H9 (cell line): ENCODE data around the gene RBM33. TPM values are rescaled to one million over a fixed set of nuclear protein-coding genes. Genes with fewer than 3 reads are reported as not detected.

ENCODE experiments used
- DNase-seq: peaks from one replicate; pipeline ENCODE4 v3.0.0-alpha.2; 2017
- H2AFZ ChIP-seq: one replicate; pipeline ENCODE4 v1.6.1; 2013; ENCODE audit warnings: mild to moderate bottlenecking, low read length, control low read depth, moderate library complexity
- H2AK5ac ChIP-seq: 2 replicates; pipeline ENCODE4 v1.6.1; 2013; ENCODE audit warnings: low read length, control low read depth, mixed read lengths; ENCODE audit not compliant: insufficient read length
- H2BK120ac ChIP-seq: one replicate; pipeline ENCODE4 v1.6.1; 2013; ENCODE audit warnings: low read depth, mild to moderate bottlenecking, low read length, control low read depth, inconsistent platforms; ENCODE audit not compliant: poor library complexity, severe bottlenecking
- H2BK12ac ChIP-seq: 2 replicates; pipeline ENCODE4 v1.6.1; 2013; ENCODE audit warnings: low read length, control low read depth, mixed read lengths, low read depth; ENCODE audit not compliant: insufficient read length
- H2BK15ac ChIP-seq: 2 replicates; pipeline ENCODE4 v1.6.1; 2013; ENCODE audit warnings: low read depth, low read length, control low read depth
- H2BK20ac ChIP-seq: one replicate; pipeline ENCODE4 v1.6.1; 2013; ENCODE audit warnings: low read depth, mild to moderate bottlenecking, low read length, control low read depth, inconsistent platforms; ENCODE audit not compliant: poor library complexity, severe bottlenecking
- H2BK5ac ChIP-seq: 2 replicates; pipeline ENCODE4 v1.6.1; 2013; ENCODE audit warnings: low read length, control low read depth, mixed read lengths; ENCODE audit not compliant: insufficient read length
- H3K14ac ChIP-seq: 2 replicates; pipeline ENCODE4 v1.6.1; 2013; ENCODE audit warnings: low read length, control low read depth; ENCODE audit not compliant: insufficient read depth
- H3K18ac ChIP-seq: 2 replicates; pipeline ENCODE4 v1.6.1; 2013; ENCODE audit warnings: low read depth, mild to moderate bottlenecking, mixed read lengths, low read length, control low read depth; ENCODE audit not compliant: insufficient read length
- H3K23ac ChIP-seq: 2 replicates; pipeline ENCODE4 v1.6.1; 2013; ENCODE audit warnings: low read length, control low read depth, mixed read lengths, low read depth; ENCODE audit not compliant: insufficient read length
- H3K23me2 ChIP-seq: 2 replicates; pipeline ENCODE4 v1.6.1; 2013; ENCODE audit warnings: low read depth, mild to moderate bottlenecking, mixed read lengths, low read length, control low read depth; ENCODE audit not compliant: insufficient read length, poor library complexity, severe bottlenecking
- H3K27ac ChIP-seq: 2 replicates; pipeline ENCODE4 v1.5.1; 2013; ENCODE audit warnings: low read length, control low read depth, mixed read lengths, low read depth; ENCODE audit not compliant: insufficient read length
- H3K27me3 ChIP-seq: 2 replicates; pipeline ENCODE4 v1.6.1; 2013; ENCODE audit warnings: low read length, control low read depth, inconsistent platforms; ENCODE audit not compliant: insufficient read depth
- H3K4ac ChIP-seq: 2 replicates; pipeline ENCODE4 v1.6.1; 2013; ENCODE audit warnings: low read depth, mild to moderate bottlenecking, control low read depth, inconsistent platforms, low read length, moderate library complexity
- H3K4me1 ChIP-seq: 2 replicates; pipeline ENCODE4 v1.6.1; 2013; ENCODE audit warnings: low read length, control low read depth, inconsistent platforms; ENCODE audit not compliant: insufficient read depth
- H3K4me2 ChIP-seq: 2 replicates; pipeline ENCODE4 v1.6.1; 2013; ENCODE audit warnings: low read length, control low read depth, mixed read lengths; ENCODE audit not compliant: insufficient read length, insufficient read depth
- H3K56ac ChIP-seq: 2 replicates; pipeline ENCODE4 v1.6.1; 2013; ENCODE audit warnings: low read depth, mild to moderate bottlenecking, mixed read lengths, low read length, control low read depth; ENCODE audit not compliant: insufficient read length
- H3K79me1 ChIP-seq: 2 replicates; pipeline ENCODE4 v1.6.1; 2013; ENCODE audit warnings: low read depth, mild to moderate bottlenecking, moderate library complexity, low read length, control low read depth, inconsistent platforms; ENCODE audit not compliant: insufficient read depth, poor library complexity, severe bottlenecking
- H3K79me2 ChIP-seq: 2 replicates; pipeline ENCODE4 v1.6.1; 2013; ENCODE audit warnings: low read length, control low read depth, inconsistent platforms; ENCODE audit not compliant: insufficient read depth
- H3K9ac ChIP-seq: 2 replicates; pipeline ENCODE4 v1.6.1; 2013; ENCODE audit warnings: low read length, control low read depth, mixed read lengths; ENCODE audit not compliant: insufficient read length; ENCODE audit errors: extremely low read depth
- H3K9me3 ChIP-seq: one replicate; pipeline ENCODE4 v1.6.1; 2013; ENCODE audit warnings: low read depth, low read length, inconsistent platforms; ENCODE audit not compliant: control insufficient read depth
- H3T11ph ChIP-seq: one replicate; pipeline ENCODE4 v1.6.1; 2013; ENCODE audit warnings: mild to moderate bottlenecking, low read length, control low read depth, inconsistent platforms
- H4K20me1 ChIP-seq: one replicate; pipeline ENCODE4 v1.6.1; 2013; ENCODE audit not compliant: control insufficient read depth, insufficient read length, insufficient read depth
- H4K5ac ChIP-seq: 2 replicates; pipeline ENCODE4 v1.6.1; 2013; ENCODE audit warnings: low read depth, mild to moderate bottlenecking, mixed read lengths, low read length, control low read depth; ENCODE audit not compliant: insufficient read length
- H4K8ac ChIP-seq: replicated peaks from 2 replicates; pipeline ENCODE4 v1.6.1; 2013; ENCODE audit warnings: low read length, control low read depth, mixed read lengths, low read depth; ENCODE audit not compliant: insufficient read length
- H4K91ac ChIP-seq: 2 replicates; pipeline ENCODE4 v1.6.1; 2013; ENCODE audit warnings: low read depth, mild to moderate bottlenecking, moderate library complexity, mixed read lengths, low read length, control low read depth; ENCODE audit not compliant: insufficient read length
- H3K27ac Mint-ChIP-seq, 3 experiments: 2 replicates in 2 of 3; 3 replicates in 1 of 3; pipeline ENCODE4 v1.8.0; 2020 to 2021; ENCODE audit warnings: mixed read lengths in 3 of 3, mild to moderate bottlenecking in 1 of 3, moderate library complexity in 1 of 3
- H3K27me3 Mint-ChIP-seq: 2 replicates; pipeline ENCODE4 v1.8.0; 2021; ENCODE audit warnings: low read depth, mild to moderate bottlenecking, moderate library complexity, mixed read lengths
- H3K36me3 Mint-ChIP-seq, 3 experiments: 2 replicates in 2 of 3; 3 replicates in 1 of 3; pipeline ENCODE4 v1.8.0; 2020 to 2021; ENCODE audit warnings: low read depth in 3 of 3, mixed read lengths in 3 of 3; ENCODE audit not compliant: insufficient read depth in 1 of 3
- H3K4me1 Mint-ChIP-seq, 2 experiments: 2 replicates each; pipeline ENCODE4 v1.8.0; 2020; ENCODE audit warnings: mixed read lengths in 2 of 2
- H3K4me3 Mint-ChIP-seq, 2 experiments: 2 replicates in 1 of 2; 3 replicates in 1 of 2; pipeline ENCODE4 v1.8.0; 2020 to 2021; ENCODE audit warnings: mild to moderate bottlenecking in 2 of 2, mixed read lengths in 2 of 2, moderate library complexity in 1 of 2
- H3K9me3 Mint-ChIP-seq, 2 experiments: 2 replicates in 1 of 2; 3 replicates in 1 of 2; pipeline ENCODE4 v1.8.0; 2020; ENCODE audit warnings: mild to moderate bottlenecking in 2 of 2, mixed read lengths in 2 of 2, moderate library complexity in 1 of 2
- CTCF ChIP-seq: fragments of 200-600 bp; sonication (generic); conservative IDR thresholded peaks from 3 replicates; pipeline ENCODE4 v1.8.0; 2021; ENCODE audit warnings: antibody characterized with exemption, mild to moderate bottlenecking
- WGBS: extraction: QIAGEN DNeasy Blood & Tissue Kit; methylation state at CpG from one replicate; pipeline ENCODE4 v1.1.7; 2013; ENCODE audit warnings: missing lambda C conversion rate, low lambda C conversion rate, mixed read lengths; ENCODE audit not compliant: insufficient read length; ENCODE audit errors: extremely low coverage; 5-methylcytosine and 5-hydroxymethylcytosine counted together
- total RNA-seq: library from RNA; stranded (reverse); gene quantifications from 2 replicates; pipeline ENCODE4 v1.2.1, GENCODE V29; 2021

RBM33 gene
- total RNA-seq, 1 experiment from 2014 or later = 71.3 TPM

- peaks cover 34% of the 10 kb centered on the region for H3K9me3 ChIP-seq
- no CpG with 5 or more reads among the region's 4 CpGs for WGBS
- peaks cover 41 to 78% (median 58%) of the 10 kb centered on the region in 3 experiments for H3K36me3 Mint-ChIP-seq
Observed at GRCh38 chr7:155637155-155637554, 7.3 kb upstream of the RBM33 start.

More at GRCh38 chr7:155637155-155637554, 7.3 kb upstream of the RBM33 start:
- Histone ChIP-seq H3K56ac (no peak overlapping the region), H2AFZ (no peak overlapping the region), H2BK20ac (no peak overlapping the region), H2BK12ac (no peak overlapping the region), H3K79me1 (no peaks in the 10 kb centered on the region), H3K18ac (no peak overlapping the region), H3K4me2 (no peak overlapping the region), H3K4me1 (no peaks in the 10 kb centered on the region), H4K20me1 (no peaks in the 10 kb centered on the region), H3K79me2 (no peaks in the 10 kb centered on the region), H3T11ph (no peak overlapping the region), H2BK120ac (no peak overlapping the region), H2BK5ac (no peak overlapping the region), H3K9ac (no peak overlapping the region), H3K27ac (no peak overlapping the region), H3K14ac (no peak overlapping the region), H4K91ac (no peak overlapping the region), H2AK5ac (no peak overlapping the region), H3K27me3 (no peaks in the 10 kb centered on the region), H3K23ac (no peak overlapping the region), H3K23me2 (no peaks in the 10 kb centered on the region), H2BK15ac (no peak overlapping the region), H4K5ac (no peak overlapping the region), H4K8ac (no peak overlapping the region), H3K4ac (no peak overlapping the region)
- TF ChIP-seq CTCF = no peak
- H3K4me1 Mint-ChIP-seq = no peaks in the 10 kb centered on the region
- no peak for DNase-seq
- H3K9me3 Mint-ChIP-seq = peaks cover 71 to 95% of the 10 kb centered on the region in 2 experiments
- H3K27ac Mint-ChIP-seq = no peak overlapping the region
- peaks cover 70% of the 10 kb centered on the region for H3K27me3 Mint-ChIP-seq
- H3K4me3 Mint-ChIP-seq = no peak overlapping the region
